ENCODE measurements around the gene AXIN1.
"Not testable (repeated sequence)": the region's sequence is repeated elsewhere in the genome, so short reads cannot be mapped to it uniquely, and the experiment has no call there.

Gene AXIN1

DNA sequence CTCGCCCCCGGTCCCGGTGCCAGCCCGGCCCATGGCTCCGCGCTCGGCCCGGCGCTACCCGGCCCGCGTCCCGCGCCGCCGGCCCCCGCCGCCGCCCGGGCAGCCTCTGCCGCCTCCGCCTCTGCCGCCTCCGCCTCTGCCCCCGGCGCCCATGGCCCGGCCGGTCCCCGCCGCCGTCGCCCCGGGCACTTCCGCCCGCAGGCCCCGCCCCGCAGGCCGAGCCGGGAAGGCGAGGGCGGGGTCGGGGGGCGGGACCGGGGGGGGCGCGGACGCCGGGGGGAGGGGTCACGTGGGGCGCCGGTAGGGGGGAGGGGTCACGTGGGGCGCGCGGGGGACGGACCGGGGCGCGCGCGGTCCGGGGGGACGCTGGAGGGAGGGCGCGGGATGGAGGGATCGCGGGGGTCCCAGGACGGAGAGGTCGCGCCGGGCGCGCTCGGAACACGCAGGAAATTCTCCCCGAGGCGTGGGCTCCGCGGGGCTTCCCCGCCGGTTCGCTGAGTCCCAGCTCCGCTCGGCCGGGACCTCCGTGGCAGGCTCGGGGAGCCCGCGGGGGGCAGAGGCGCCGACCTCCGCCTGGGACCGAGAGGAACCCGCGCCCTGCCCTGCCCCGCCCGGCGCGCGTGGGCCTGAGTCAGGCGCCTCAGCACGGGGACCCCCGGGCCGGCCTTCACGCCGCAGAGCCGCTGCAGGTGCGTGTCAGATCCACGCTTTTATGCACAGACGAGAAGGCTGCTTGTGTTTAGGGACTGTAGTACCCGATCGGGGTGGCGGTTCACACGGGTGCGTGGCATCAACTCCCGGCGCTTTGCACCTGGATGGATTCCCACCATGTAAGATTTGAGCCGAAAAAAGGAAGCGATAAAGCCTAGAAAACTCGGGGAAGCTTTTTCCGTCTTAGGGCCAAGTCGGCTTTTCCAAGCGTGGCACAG lies 29.5 kb upstream of the AXIN1 start, which contains the start of gene PGAP6:
Gene PGAP6 (minus strand): TSS at position 190 of the 929 bp plus-strand sequence. CDS start 157 bp downstream, at position 33.
- DNase-seq = peak; percentile 38 to 71 (median 62)

DNA sequence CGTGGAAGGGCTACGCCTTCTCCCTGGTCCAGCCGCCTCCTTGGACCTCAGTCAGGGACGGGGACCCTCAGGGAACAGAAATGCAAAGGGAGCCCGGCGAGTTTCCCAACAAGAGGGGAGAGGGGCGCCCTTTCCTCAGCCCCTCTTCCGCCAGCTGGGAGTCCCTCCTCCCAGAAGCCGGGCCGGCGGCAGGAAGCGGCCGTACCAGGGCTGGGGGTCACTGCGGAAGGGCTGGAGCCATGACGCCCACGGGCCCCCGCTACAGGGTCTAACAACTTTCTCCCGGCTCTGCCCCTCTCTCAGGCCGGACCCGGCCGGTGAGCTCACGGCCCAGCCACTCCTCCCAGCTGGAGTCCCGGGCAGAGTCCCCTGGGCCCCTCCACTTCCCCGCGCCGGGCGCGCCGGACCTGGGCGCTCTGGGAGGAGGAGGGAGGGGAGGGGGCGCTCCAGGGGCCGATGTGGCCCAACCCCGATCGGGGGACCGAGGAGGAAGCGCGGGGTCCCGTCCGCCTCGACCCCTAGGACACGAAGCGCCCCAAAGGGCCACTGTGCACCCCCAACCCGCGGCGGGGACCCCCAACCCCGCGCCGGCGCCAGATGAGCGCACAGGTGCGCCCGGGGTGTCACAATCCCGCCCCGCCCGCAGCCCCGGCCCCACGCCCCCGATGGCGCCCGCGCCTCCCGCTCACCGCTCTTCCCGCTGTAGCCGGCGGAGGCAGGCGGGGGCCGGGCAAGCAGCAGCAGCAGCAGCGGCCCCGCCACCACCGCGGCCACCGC lies 28.7 kb upstream of the AXIN1 start:
- DNase-seq = peak in 2 of 5 experiments; percentile 31 to 49

DNA sequence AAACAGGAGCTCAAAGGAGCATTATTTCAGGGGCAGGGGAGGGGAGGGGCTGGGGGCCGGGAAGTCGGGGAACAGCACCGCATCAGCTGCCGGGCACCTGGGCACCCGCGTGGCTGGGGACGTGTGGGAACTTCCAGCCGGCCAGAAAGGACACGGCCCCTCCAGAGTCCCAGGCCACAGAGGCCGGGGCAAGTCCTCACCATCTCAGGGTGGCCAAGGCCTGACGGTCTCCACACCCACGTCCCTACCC lies 28.2 kb upstream of the AXIN1 start:
- DNase-seq = no peak

DNA sequence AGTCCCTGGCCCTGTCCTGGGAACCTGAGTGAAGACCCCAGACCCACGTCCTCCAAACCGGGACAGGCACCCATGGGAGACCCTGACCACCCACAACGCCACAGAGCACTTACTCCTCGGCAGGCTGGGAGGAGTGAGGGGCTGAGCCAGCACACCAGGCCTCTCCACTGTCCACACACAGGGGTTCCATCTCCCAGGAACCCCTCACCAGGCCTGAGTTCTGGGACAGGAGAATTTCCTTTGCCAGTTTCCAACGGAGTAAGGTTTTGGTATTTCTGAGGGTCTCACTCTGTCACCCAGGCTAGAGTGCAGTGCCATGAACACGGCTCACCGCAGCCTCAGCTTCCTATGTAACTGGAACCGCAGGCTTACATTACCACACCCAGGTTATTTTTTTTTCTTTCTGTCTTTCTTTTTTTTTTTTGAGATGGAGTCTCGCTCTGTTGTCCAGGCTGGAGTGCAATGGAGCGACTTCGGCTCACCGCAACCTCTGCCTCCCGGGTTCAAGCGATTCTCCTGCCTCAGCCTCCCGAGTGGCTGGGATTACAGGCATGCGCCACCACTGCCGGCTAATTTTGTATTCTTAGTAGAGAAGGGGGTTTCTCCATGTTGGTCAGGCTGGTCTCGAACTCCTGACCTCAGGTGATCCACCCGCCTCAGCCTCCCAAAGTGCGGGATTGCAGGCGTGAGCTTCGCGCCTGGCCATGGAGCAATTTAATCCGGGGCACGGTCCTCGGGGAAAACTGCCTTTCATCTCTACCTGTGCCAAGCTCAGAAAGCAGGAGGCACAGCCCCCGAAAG lies 27.6 kb upstream of the AXIN1 start:
- no peak for DNase-seq

DNA sequence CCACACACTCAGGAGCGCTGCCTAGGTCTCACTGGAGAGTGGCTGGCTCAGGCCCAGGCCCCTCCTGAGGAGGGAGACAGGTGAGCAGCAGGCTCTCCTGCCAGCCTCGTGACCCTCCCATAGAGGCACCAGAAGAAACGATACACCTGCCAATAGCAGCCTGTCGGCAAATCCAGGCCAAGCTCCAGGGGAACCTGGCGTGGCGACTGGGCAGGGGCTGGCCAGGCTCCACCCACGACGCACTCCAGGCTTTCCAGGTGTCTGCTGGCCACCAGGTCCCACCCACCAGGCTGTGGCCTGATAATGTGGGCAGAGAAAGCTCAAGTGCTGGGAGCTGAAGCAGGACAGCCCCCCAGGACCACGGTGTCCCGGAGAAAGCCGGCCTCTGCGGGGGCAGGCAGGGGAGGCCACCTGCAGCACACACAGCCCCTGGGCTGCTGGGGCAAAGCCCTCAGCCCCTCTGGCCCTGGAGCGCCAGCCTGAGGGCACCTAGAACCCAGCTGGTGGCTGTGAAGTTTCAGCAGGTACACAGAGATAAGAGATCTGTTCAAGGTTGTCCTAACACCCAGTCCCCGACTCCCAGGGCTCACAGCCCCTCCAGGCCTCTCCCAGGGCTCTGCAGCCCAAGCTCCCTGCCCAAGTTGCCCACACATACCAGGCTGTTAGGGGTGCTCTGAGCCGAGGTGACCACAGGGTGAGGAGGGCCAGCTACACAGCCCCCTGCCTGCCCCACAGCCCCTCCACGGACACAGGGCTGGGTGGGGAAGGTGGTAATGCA lies 26.8 kb upstream of the AXIN1 start:
- no peak for DNase-seq

DNA sequence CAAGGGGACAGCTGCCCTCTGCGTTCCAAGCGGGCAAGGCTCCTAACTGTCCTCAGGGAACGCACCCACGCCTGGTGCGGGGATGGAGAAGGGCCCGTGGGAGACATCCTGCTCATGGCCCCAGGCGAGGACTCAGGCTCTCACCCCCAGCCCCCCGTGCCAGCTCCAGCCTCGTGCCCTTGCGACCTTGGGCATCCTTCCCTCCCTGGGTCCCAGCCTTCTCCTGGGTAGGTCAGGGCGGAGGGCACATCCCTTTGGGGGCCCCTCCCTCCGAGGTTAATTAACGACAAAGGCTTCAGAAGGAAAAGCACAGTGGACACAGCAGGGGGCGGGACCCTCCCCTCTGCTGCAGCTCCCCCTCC lies 26.3 kb upstream of the AXIN1 start:
- no peak for DNase-seq

DNA sequence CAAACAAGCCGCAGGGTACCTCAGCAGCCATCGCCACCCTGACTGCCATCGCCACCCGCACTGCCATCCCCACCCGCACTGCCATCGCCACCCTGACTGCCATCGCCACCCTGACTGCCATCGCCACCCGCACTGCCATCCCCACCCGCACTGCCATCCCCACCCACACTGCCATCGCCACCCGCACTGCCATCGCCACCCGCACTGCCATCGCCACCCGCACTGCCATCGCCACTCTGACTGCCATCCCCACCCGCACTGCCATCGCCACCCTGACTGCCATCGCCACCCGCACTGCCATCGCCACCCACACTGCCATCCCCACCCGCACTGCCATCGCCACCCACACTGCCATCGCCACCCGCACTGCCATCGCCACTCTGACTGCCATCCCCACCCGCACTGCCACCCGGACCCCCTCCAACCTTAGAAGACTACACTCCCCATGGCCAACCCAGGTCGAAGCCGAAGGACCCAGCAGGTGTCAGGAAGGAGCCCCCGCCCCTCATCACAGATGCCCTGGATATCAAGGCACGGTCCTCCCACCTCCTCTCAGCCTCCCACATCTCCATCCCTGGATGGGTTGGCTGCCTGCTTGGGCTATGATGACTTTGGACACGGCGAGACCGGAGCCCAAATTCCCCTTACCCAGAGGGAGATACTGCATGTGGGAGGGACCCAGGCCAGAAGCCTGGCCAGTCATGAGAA lies 25.7 kb upstream of the AXIN1 start:
- not testable (repeated sequence) for DNase-seq

DNA sequence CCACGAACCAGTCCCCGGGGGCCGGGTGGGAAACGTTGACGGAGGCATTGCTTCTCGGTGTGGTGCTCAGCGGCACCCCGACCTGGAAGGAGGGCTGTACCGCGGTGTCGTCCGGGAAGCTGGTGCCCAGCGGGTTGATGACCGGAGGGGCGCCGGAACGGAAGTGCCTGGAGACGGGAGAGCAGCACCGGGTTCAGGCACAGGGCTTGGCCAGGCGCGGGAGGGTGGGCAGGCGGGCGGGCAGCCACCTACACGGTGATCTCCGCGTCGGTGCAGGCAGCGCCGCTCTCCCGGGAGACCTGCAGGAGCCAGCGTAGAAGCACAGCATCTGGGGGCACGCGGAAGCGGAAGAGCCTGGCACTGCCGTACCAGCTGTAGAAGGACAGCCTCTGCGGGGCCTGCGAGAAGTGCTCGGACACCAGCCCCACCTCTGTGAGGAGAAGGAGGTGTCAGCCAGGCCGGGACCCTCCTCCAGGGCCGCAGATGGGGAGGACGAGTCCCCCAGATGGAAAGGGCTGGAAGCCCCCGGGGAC lies 25.0 kb upstream of the AXIN1 start:
- no peak for DNase-seq

DNA sequence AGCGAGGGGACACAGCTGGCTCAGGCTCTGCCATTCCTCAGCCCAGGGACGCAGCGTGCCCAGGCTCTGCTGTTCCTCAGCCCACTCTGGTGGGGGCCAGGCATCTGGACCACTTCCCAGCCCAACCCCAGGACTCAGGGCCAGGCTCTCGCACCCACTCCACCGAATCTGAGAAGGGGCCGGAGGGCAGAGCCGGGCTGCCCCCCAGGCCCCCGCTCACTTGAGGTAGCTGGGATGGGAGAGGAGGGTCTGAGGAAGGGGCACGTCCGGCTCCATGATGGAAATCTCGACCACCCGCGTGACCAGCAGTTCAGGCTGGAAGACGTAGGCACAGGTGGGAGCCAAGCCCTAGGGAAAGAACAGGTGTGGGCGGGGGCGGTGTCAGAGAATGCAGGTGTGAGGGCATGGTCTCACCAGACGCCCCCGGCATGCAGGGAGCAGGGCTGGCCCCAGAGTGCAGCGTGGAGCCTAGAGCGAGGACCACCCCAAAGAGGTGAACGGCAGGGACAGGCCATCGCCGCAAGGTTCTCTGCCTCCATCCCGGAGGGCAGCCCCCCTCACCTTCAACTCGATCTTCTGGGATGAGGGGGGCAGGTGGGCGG lies 24.4 kb upstream of the AXIN1 start:
- no peak for DNase-seq

DNA sequence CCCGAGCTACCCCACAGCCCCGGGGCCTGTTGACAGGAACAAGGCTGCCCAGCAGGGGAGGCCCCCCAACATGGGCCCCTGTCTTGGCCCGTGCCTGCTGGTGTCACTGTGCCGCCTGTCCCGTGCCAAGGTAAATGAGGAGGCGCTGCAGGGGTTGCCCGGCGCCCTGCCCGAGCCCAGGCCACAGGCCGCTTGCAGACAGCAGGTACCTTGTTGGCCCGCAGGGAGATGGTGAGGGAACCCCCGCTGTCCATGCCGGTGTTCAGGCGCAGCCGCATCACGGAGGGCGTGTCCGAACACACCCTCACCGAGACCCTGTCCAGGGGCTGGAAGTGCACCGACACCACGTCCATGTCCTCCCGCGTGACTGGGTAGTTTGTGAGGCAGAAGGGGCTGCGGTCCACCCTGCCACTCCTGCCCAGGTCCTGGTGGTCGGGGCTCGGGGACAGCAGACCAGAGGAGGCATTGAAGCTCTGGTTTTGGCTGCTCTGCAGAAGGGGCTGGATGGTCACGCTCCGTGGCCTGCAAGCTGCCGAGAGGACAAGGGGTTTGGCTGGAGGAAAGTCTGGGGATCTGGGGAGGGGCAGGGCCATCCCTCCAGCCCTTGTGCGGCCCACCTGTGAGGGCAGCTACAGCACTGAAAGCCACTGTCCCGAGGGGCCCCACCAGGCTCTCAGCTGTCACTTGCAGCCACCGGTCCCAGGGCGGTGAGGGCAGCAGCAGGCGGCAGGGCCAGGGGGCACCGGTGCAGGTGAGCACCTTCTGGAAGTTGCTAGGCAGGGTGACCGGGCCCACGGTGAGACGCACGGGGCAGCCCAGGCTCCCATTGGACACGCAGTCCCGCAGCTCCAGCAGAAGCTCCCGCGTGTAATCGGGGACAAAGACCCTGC lies 23.6 kb upstream of the AXIN1 start:
- DNase-seq = no peak

DNA sequence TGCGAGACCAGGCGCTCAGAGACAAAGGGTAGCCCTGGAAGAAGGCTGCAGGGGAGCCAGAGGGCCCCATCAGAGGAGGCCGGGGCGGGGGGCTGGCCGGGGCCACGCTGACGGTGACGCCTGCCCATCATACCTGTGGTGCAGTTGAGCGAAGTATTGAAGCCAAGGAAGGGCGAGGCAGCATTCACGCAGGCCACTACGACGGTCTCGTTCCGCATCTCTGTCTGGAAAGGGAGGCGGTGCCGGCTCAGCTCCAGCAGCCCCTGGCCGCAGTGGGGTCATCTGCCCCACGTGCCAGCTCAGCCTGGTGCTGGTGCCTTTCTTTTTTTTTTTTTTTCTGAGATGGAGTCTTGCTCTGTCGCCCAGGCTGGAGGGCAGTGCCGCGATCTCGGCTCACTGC lies 22.7 kb upstream of the AXIN1 start:
- no peak for DNase-seq

DNA sequence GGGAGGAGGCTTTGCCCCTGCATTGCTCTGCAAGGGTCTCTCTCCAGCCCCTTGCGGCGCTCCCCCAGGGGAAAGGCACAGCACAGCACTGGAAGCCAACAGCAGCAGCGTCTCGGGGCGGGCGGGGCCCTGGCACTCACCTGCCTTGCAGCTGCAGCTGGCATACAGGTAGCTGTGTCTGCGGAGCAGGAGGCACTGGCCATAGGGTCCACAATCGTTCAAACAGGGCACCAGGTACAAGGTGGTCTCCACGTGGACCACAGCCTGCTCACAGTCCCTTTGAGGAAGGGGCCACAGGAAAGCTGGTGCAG lies 22.0 kb upstream of the AXIN1 start:
- DNase-seq = no peak

DNA sequence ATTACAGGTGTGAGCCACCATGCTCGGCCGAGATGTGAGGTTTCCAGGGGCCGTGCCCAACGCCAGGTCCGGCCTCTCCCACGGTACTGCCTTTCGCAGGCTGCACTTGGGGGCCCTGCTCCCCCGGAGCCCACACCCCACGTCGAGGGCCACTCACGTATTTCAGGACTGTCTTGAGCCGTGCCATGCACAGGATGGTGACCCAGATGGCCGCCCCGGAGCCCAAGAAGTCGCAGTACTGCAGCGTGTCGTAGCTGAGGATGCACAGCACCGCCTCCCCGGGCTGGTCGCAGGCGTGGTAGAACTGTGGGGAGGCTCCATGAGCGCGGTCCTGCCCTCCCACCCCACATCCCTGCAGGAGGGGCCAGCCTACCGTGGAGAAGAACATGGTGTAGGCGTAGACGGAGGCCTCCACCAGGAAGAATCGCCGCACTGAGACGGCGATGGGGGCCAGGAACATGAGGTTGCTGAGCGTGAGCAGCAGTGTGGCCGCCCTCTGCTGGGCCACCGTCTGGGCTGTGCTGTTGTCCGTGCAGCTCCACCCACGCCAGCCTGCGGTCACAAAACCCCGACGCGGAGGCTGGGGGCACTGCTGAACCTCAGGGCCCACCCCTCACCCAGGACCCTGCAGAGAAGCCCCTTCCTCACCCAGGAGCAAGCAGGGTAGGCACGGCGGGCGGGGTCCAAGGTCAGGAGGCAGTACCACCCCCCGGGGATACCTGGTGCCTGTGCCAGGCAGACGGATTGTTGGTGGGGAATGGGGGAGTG lies 21.5 kb upstream of the AXIN1 start:
- no peak for DNase-seq

DNA sequence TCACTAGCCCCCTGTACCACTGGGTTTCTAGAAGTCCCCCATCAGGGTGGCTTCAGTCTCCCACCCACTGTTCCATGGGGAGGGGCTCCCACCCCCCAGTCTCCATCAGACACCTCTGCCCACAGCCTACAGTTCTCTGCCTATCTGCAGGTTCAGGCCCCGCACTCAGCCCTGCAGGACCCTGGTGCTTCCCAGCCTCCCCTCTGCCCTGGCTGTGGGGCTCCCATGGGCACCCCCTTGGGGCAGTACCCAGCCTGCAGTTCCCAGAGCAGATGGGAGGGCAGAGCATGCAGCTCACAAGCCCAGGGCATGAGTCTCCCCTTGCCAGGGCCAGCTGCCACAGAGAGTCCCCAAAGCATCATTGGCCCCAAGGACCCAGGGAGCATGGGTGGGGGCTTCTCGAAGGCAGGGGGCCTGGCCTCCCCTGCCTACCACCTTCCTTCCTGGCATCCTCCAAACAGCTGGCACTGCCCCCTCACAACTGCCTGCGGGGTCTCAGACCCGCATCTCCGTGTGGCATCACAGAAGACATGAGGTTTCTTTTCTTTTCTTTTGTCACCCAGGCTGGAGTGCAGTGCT lies 20.6 kb upstream of the AXIN1 start:
- DNase-seq = no peak

DNA sequence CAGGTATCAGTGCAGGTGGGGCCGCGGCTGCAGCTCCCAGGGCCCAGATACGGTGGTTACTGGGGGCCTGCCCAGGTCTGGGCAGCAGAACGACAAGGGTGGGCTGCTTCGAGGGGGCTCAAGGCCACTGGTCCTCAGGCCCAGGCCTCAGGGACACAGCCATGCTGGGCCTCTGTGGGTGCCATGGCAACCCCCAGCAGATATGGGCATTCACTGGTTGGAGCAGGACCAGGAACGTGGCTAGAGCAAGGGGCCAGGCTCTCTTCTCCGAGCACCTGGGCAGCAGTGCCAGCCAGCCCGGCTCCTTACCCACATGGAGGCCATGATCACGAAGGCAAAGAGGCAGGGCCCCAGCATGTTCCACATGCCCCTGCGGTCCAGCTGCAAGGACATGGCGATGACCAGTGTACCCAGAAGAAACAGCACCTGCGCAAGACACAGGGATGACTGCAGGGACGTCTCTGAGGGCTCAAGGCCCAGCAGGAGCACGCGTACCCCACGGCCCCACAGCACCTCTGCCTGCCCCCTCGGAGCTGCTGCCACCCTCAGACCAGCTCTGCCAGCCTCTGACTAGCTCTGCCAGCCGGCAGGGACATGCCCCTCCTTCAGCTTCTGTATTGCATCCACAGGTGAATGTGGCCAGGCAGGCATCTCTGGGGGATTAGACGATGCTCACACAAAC lies 19.9 kb upstream of the AXIN1 start:
- no peak for DNase-seq

DNA sequence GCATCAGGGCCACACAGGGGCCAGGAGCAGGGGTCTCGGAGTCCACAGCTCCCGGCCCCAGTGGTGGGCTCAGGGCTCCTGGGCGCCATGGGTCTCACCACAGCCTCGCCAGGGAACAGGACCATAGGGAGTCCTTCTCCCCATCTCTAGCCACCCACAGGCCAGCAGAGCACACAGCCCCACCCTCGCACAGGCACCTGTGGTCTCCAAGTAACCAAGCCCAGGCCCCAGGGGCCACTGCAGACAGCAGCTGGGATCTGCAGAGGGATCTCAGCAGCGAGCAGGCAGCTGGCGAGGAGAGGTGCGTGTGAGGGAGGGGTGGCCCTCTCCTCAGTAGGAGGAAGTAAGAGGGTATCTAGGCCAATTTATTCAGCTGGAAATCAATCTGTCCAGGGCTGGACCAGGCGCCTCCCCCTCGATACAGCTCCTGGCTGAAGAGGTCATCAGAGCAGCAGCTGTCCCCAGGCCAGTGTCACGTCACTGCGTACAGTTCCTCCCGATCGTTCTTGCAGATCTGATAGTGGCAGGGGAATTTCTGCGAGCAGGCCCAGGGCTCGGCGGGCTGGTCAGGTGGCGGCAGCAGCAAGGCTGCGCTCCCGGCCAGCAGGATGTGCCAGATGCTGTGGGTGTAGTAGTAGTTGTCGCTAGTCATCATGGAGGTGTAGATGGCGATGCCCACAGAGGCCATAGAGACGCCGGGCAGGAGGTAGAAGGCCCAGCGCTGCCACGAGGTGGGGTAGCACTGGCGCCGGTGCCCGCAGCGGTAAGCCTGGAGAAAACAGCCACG lies 19.2 kb upstream of the AXIN1 start:
- DNase-seq = no peak

DNA sequence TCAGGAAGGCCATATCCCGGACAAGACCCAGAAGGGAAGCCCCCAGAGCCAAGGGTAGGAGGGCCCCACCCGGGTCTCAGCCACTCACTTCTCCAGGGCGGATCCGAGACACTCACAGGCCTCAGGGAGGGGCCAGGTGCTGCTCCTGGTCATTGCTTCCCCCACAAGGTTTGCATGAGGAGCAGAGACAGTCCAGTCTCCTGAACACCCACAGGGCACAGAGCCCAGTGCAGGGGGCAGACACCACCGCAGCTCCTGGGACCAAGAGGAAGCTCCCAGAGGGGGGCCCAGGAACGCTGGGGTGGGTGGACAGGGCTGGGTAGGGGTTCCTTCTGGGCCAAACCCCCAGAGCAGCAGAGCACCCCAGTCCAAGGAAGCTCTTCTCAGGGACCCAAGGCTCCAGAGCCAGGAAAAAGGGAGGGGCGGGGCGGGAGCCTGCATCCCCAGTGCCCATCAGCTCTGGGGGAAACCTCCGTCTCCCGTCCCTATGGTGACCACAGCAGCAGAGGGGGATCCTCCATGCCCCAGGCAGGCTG lies 18.5 kb upstream of the AXIN1 start:
- no peak for DNase-seq
